Measurements from ENCODE around the gene PHACTR3.

Gene PHACTR3

DNA sequence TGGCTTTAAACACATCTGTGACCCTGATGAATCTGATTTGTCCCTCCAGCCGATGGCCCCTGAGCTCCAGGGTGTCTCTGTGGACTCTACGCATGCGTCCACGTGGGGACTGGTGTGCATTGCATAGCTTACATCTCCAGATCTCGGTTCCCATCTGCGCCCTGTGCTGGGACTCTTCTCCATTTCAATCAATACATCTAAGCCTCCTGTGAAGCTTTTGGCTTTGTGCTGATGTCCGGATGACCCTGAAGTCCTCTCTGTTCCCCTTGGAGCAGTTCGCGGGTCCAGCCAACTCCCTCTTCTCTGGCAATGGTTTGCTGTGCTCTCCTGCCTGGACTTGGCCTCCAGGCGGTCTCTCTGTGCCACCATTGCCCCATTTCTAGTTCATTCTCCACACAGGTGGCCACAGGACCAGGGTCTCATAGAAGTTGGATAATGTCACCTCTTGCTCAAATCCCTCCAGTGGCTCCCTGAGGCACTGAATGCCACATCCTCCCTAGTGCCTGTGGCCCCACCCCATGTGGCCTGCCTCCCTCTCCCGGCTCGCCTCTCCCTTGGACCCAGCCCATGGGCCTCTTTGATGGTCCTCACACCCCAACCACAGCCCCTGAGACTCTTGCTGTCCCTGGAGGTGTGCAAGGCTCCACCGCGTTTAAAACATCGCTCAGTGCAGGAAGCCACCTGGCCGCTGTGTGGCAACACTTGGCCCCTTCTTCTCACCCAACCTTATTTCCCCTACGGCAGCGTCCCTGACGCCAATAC is 173.7 kb downstream of the PHACTR3 start:
- DNase-seq (ENCODE audit: low spot score), result no peak

DNA sequence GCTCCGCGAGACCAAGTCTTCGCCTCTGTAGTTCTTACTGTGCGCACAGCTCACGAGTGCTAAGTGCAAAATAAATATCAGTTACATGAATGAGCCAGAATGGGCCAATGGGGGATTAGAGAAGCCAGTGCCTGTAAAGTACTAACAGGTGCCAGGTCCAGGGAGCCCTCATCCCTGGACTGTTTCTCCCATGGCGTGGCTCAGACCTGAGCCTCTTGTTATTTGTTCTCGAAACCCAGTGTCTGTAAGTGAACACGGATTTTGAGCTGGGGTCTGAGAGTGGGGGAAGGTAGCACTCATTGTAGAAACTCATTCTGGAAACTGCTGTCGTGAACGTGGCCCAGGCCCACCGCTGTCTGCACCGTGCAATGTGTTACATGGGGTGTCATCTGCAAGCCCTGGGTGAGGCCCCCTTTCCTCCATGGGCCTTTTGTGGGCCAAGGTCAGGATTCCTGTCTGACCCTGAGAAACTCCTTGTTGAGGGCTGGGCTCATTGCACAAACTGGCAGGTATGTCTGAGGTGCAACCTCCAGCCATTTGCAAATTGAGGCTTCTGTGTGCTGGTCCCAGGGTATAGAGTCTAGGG is 174.4 kb downstream of the PHACTR3 start:
- no peak for DNase-seq (ENCODE audit: low spot score)

DNA sequence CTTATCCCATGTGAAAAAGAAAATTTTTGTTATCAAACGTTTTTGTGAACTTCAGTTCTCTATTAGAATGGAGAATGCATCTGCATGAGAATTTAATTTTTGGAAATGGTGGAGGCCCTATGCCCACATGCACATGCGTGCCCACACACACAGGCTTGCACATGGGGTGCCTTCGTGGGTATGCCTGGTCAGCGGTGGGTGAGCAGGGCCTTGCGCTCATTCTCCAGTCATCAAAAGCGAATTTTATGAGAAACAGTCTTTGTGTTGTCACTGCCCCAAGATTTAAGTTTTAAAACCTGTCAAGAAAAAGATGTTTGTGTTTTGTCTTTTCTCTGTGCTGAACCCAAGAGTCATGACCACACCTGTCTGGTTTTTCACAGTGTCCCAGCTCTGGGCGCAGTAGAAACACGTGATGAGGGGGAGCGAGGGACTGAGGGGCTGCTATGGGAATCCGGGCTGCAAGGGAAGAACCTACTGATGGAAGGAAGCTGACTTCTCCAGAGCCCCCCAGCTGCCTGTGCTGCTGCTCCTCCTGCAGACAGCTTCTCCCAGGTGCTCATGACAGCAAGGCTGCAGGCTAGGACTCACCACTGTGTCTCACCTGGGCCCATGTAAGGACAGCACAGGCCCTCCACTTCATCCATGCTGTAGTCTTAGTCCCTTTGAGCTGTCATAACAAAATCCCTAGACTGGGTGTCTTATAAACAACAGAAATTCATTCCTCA is 175.5 kb downstream of the PHACTR3 start:
- DNase-seq (ENCODE audit: low spot score), result no peak

DNA sequence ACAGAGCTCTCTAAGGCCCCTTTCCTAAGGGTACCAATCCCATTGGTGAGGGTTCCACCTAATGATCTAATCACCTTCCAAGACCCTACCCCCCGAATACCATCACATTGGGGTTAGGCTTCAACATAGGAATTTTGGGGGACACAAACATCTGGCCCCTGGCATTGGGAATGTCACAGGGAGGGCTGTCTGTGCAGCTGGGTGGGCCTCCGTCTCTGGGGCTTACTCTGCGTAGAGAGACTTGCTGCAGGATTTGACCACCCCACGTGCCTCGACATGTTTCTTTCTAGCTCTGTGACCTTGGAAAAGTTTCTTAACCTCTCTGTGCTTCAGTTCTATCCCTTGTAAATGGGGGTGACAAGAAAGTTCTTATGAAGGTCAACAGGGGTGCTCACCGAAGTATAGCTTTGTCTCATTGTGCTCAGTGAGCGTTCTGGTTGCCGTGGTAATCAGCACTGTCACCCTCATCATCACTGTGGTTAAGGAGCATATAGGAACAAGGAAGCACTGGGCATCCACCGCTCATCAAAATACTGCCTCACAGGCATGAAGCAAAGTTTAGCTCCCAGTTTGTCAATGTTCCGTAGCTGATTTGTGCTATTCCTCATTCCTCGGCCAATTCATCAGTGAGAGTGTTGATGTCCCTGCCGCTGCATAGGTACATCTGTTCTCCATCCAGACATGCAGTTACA is 176.3 kb downstream of the PHACTR3 start:
- no peak for DNase-seq (ENCODE audit: low spot score)

GRCh38 chr20:59781226-59781625 is 176.9 kb downstream of the PHACTR3 start:
- DNase-seq (ENCODE audit: low spot score), result no peak

DNA sequence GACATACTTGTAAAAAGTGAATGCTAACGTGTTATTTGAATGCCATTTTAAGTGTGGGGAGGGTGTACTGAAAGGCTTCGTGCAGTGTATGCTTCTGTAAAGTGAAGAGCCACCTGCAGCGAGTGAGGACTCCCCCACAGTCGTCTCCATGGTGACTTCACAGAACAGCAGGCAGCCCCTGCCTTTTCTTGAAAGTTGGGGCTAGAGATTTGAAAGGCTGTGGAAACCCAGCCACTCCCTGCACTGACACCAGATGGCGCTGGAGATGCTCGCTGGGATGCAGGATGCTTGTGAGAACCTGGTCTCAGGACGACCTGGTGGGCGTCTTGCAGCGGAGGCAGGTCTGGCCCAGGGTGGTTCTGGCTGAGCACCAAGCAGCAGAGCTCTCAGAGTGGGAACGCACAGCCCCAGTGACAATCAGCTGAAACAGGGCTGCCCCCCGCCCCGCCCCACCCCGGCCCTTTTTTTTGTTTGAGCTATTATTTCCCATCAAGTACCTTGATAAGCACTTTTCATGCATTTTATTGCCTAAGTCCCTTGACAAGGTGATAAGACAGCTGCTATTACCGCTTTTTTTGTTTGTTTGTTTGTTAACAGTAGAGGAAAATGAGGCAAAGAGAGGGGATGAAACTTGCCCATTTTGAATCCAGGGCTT is 178.8 kb downstream of the PHACTR3 start:
- peak; percentile 39 for DNase-seq (ENCODE audit: low spot score)

- no peak for DNase-seq (ENCODE audit: low spot score)
Observed at GRCh38 chr20:59783641-59784010, 179.3 kb downstream of the PHACTR3 start.

- no peak for DNase-seq (ENCODE audit: low spot score)
Observed at GRCh38 chr20:59784365-59784764, 180.0 kb downstream of the PHACTR3 start.

DNA sequence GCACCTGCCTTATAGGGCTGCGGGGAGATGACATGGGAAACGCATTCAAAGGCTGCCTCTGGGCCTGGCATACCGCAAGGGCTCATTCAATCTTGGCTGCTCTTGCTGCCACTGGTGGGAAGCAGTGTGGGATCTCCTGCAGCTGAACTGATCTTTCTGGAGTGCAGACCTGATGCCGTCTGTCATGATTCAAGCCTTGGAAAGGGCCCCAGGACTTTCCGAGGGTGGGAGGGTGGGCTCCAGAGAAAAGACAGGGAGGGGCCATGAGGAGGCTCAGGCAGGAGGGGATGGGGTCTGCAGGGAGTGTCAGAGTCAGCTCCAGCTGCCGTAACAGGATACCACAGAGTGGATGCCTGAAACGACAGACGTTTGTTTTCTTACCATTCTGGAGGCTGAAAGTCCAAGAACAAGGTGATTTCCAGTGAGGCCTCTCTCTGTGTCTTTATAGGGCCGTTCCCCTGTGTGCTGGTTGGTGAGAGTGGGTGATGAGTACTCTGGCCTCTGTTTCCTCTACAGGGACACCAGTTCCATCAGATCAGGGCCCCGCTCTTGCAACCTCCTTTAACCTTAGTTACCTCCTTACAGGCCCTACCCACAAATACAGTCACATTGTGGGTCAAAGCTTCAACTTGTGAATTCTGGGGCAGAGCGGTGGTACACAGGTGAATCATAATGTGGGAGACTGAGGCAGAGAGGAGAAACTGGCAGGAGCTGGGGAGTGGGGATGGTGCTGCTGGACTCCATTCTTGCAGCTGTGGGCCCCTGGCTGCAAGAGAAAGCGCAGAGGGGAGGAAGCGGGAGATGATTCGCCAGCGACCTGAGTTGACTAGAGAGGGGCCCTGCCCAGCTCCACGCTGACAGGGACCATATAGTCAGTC is 180.7 kb downstream of the PHACTR3 start:
- no peak for DNase-seq (ENCODE audit: low spot score)

GRCh38 chr20:59785669-59785959 is 181.3 kb downstream of the PHACTR3 start:
- no peak for DNase-seq (ENCODE audit: low spot score)

DNA sequence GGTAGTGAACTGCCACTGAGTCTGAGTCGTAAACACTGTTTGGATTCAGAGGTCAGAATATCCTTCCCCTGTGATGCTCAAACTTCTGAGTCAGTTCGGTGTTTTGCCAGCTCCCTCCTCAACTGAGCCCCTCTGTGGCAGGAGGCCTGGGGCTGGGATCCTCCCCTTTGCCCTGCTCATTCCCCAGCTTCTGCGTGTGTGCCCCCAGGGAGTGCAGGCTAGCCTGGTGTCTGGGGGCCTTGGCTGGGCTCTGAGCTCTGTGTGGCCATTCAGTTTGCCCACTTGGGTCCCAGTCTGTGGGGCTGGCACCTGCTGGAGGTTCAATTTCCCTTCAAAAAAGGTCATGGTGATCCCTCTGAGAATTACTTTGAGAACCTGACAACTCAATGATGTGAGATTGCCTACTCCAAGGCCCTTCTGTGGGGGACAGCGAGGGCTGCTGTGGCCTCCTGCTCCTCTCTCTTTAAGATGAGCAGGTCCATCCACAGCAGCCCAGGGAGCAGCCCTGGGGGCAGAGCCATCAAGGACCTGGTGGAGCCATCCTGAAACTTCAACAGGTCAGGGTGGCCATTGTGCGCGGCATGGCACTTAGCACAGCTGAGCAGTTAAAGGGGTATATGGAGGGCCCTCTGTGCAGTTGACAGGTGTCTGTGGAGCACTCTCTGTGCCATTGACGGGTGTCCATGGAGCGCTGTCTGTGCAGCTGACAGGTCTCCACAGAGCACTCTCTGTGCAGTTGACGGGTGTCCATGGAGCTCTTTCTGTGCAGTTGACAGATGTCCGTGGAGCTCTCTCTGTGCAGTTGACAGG is 181.9 kb downstream of the PHACTR3 start:
- DNase-seq (ENCODE audit: low spot score), result no peak

DNA sequence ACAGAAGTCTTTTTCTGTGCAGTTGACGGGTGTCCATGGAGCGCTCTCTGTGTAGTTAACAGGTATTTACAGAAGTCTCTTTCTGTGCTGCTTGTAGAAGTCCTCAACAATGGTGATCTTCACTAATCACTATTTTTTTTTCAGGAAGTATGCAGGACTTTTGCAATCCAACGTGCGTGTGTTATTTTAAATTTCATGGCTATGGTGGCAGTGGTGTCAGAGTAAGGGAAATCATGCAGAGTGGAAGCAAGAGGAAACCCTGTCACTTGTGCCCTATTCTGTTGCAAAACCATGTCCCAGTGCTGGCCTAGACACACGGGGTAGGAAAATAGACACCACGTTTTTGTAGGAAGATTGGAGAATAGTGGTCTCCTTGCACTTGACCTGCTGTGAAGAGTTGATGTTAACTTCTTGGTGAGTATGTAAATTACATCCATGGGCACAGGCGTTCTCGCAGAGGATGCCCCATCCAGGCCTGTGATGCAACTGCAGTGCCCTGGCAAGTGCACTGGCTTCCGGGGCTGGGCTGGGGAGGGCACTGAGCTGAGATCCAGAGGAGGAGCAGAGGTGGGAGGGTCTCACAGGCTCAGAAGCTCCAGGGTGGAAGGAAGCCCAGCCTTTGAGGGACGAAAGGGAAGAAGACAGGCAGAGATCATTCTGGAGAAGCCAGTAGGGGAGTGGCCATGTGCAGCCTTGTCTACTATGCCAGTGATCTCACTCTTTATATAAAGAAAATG is 182.6 kb downstream of the PHACTR3 start:
- no peak for DNase-seq (ENCODE audit: low spot score)

DNA sequence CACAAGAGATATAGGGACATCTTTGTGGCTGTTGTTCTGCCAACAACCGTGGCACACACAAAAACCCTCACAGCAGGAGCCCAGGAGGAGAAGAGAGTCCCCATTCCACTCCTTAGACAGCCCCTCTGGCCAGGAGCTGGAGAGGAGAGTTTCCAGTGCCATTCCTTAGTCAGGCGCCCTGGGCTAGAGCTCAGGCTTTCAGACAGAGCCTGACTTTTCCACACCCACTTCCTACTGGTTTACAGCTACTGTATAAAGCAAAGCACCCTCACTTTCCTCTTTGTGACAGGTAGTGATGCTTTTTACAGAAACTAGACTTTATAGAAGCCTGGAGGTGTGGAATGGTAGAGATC is 183.2 kb downstream of the PHACTR3 start:
- DNase-seq (ENCODE audit: low spot score), result no peak

GRCh38 chr20:59788196-59788735 is 183.9 kb downstream of the PHACTR3 start:
- no peak for DNase-seq (ENCODE audit: low spot score)

DNA sequence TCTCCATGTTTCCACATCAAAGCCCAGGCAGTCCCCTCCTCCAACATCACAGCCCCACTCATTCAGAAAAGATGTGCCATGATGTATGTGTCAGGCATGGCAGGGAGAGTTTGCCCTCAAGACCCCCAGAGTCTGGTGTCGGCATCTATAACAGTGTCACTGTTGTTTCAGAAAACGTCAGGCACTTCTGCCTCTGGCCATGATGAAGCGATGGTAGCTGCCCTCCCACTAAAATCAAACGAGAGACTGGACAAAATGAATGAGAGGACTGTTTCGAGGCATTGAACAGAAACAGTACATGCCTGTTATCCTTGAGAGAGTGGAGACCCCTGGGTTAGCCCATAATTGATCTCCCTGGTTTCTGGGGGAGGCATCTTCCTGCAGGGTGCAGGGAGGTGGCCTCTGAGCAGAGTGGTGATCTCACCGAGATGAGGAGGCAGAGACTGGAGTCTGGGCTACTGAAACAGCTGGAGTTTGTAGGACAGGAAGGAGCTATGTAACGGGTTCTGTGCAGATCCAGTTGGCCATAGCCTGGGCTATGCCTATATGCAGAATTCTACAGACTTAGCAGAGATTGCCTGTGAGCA is 184.6 kb downstream of the PHACTR3 start:
- no peak for DNase-seq (ENCODE audit: low spot score)

- no peak for DNase-seq (ENCODE audit: low spot score)
Observed at GRCh38 chr20:59789686-59790085, 185.3 kb downstream of the PHACTR3 start.

- DNase-seq (ENCODE audit: low spot score), result no peak
Observed at GRCh38 chr20:59790346-59790745, 186.0 kb downstream of the PHACTR3 start.

- no peak for DNase-seq (ENCODE audit: low spot score)
Observed at GRCh38 chr20:59792300-59792699, 188.0 kb downstream of the PHACTR3 start.

DNA sequence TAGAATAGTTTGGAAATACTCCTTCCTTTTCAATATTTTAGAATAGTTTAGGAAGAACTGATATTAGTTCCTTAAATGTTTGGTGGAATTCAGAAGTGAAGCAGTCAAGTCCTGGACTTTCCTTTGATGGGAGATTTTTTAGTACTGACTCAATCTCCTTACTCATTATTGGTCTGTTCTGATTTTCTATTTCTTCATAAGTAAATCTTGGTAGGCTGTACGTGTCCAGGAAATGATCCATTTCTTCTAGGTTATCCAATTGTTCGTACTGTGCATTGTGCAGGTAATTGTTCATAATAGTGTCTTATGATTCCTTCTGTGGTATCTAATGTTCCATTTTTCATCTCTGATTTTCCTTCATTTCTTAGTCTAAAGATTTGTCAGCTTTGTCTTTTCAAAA is 190.2 kb downstream of the PHACTR3 start:
- DNase-seq (ENCODE audit: low spot score), result no peak
